Measurements from ENCODE around the gene NUCB1.
"Not testable (repeated sequence)": the region's sequence is repeated elsewhere in the genome, so short reads cannot be mapped to it uniquely, and the experiment has no call there.

Gene NUCB1

GRCh38 chr19:48906324-48906723, 6.2 kb downstream of the NUCB1 start:
- peaks cover 44 to 70% of the 10 kb centered on the region in 2 donors for H3K36me3 Mint-ChIP-seq
- no peaks in the 10 kb centered on the region for H3K27me3 Mint-ChIP-seq
- H3K27ac Mint-ChIP-seq, result no peak overlapping the region
- no peak overlapping the region for H3K4me3 Mint-ChIP-seq
- no peaks in the 10 kb centered on the region for H3K9me3 Mint-ChIP-seq
- ATAC-seq (replicated peaks), result no peak
- no peak for DNase-seq
- peaks cover 11 to 19% of the 10 kb centered on the region in 2 donors for H3K4me1 Mint-ChIP-seq

- Mint-ChIP-seq H3K36me3 (peaks cover 48 to 73% of the 10 kb centered on the region in 2 donors), H3K4me1 (peaks cover 5 to 8% of the 10 kb centered on the region in 2 donors), H3K27ac (peak overlapping the region; percentile 77), H3K27me3 (no peaks in the 10 kb centered on the region), H3K9me3 (peaks cover 0 to under 1% of the 10 kb centered on the region in 2 donors), H3K4me3 (no peak overlapping the region)
- no peak for DNase-seq
- ATAC-seq (replicated peaks), result no peak
Measured at GRCh38 chr19:48907671-48908070, 7.6 kb downstream of the NUCB1 start.

GRCh38 chr19:48909424-48910077, 9.4 kb downstream of the NUCB1 start:
- H3K4me3 Mint-ChIP-seq, H3K4me1 Mint-ChIP-seq, H3K9me3 Mint-ChIP-seq, H3K27me3 Mint-ChIP-seq: not testable (repeated sequence)
- Mint-ChIP-seq H3K27ac (peak overlapping the region; percentile 56), H3K36me3 (peaks cover 56 to 80% of the 10 kb centered on the region in 2 donors)
- DNase-seq (peak; percentile 20), ATAC-seq (replicated peaks) (peak; percentile 67 to 82)

- ATAC-seq (replicated peaks), result no peak
- Mint-ChIP-seq H3K4me1 (peaks cover 5 to 6% of the 10 kb centered on the region in 2 donors), H3K27ac (no peak overlapping the region), H3K4me3 (no peak overlapping the region), H3K9me3 (peaks cover 0 to 3% of the 10 kb centered on the region in 2 donors), H3K27me3 (no peaks in the 10 kb centered on the region), H3K36me3 (peaks cover 48 to 71% of the 10 kb centered on the region in 2 donors)
- DNase-seq, result no peak
Measured at GRCh38 chr19:48910803-48911202, 10.7 kb downstream of the NUCB1 start.

- H3K27ac Mint-ChIP-seq, result no peak overlapping the region
- DNase-seq, result no peak
- no peaks in the 10 kb centered on the region for H3K27me3 Mint-ChIP-seq
- peaks cover 7 to 13% of the 10 kb centered on the region in 2 donors for H3K4me1 Mint-ChIP-seq
- no peak overlapping the region for H3K4me3 Mint-ChIP-seq
- peaks cover 46 to 66% of the 10 kb centered on the region in 2 donors for H3K36me3 Mint-ChIP-seq
- peaks cover 0 to 3% of the 10 kb centered on the region in 2 donors for H3K9me3 Mint-ChIP-seq
- peak; percentile 56 to 64 for ATAC-seq (replicated peaks)
Measured at GRCh38 chr19:48913114-48913889, 13.2 kb downstream of the NUCB1 start.

DNA sequence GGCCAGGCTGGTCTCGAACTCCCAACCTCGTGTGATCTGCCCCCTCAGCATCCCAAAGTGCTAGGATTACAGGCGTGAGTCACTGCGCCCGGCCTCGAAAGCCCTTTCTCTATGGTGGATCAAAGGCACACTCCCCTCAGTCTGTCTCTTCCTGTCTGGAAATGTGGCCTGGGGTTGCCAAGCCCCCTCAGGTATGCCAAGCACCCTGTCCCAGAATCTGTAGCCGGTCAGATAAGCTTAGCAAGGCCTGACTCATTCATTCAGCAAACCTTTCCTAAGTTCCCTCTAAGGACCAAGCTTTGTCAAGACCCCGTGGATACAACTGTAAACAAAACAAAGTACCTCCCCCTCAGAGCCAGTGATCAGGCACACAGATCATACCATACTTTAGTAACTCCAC, 14.1 kb downstream of the NUCB1 start:
- ATAC-seq (replicated peaks) (no peak), DNase-seq (no peak)
- peaks cover 0 to 3% of the 10 kb centered on the region in 2 donors for H3K9me3 Mint-ChIP-seq
- peaks cover 48 to 66% of the 10 kb centered on the region in 2 donors for H3K36me3 Mint-ChIP-seq
- no peak overlapping the region for H3K4me3 Mint-ChIP-seq
- H3K27me3 Mint-ChIP-seq, result no peaks in the 10 kb centered on the region
- peaks cover 6 to 13% of the 10 kb centered on the region in 2 donors for H3K4me1 Mint-ChIP-seq
- H3K27ac Mint-ChIP-seq, result no peak overlapping the region

GRCh38 chr19:48915757-48916156, 15.6 kb downstream of the NUCB1 start:
- Mint-ChIP-seq H3K4me3 (no peak overlapping the region), H3K9me3 (peaks cover 0 to 3% of the 10 kb centered on the region in 2 donors), H3K36me3 (peaks cover 42 to 57% of the 10 kb centered on the region in 2 donors), H3K27me3 (no peaks in the 10 kb centered on the region), H3K27ac (no peak overlapping the region), H3K4me1 (peaks cover 4 to 7% of the 10 kb centered on the region in 2 donors)
- ATAC-seq (replicated peaks) (no peak), DNase-seq (no peak)

DNA sequence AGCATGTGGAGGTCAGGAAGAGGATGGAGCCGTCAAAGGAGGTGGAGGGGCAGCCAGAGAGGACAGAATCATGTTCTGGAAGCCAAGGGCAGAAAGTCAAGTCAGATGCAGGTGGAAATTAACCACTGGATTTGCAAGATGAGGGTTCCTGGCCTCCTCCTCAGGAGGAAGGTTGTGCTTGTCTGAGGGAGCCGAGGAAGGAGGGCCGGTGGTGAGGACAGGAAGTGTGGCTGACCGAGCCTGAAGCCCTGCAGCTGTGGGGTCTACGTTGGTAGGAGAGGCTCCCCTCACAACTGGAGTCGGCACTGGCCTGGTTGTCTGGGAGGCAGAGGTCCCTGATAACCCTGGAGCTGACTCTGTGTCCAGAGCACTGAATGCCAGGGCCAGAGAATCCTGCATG, 18.0 kb downstream of the NUCB1 start:
- no peak overlapping the region for H3K4me3 Mint-ChIP-seq
- H3K36me3 Mint-ChIP-seq, result peaks cover 38 to 53% of the 10 kb centered on the region in 2 donors
- ATAC-seq (replicated peaks), result no peak
- no peaks in the 10 kb centered on the region for H3K27me3 Mint-ChIP-seq
- peaks cover 7 to 8% of the 10 kb centered on the region in 2 donors for H3K4me1 Mint-ChIP-seq
- H3K9me3 Mint-ChIP-seq, result no peaks in the 10 kb centered on the region
- DNase-seq, result no peak
- peak overlapping the region; percentile 68 for H3K27ac Mint-ChIP-seq

- ATAC-seq (replicated peaks) (peak in 1 of 2 donors; percentile 34), DNase-seq (no peak)
- Mint-ChIP-seq H3K27ac (peak overlapping the region; percentile 38), H3K27me3 (no peaks in the 10 kb centered on the region), H3K9me3 (no peaks in the 10 kb centered on the region), H3K4me3 (no peak overlapping the region), H3K36me3 (peaks cover 39 to 53% of the 10 kb centered on the region in 2 donors), H3K4me1 (peaks cover 7 to 9% of the 10 kb centered on the region in 2 donors)
Measured at GRCh38 chr19:48918801-48919247, 18.7 kb downstream of the NUCB1 start.

GRCh38 chr19:48919271-48919670, 19.2 kb downstream of the NUCB1 start:
- not testable (repeated sequence) for DNase-seq; H3K27ac Mint-ChIP-seq; H3K4me1 Mint-ChIP-seq; ATAC-seq (replicated peaks); H3K9me3 Mint-ChIP-seq; H3K27me3 Mint-ChIP-seq; H3K4me3 Mint-ChIP-seq
- H3K36me3 Mint-ChIP-seq, result peaks cover 36 to 49% of the 10 kb centered on the region in 2 donors

DNA sequence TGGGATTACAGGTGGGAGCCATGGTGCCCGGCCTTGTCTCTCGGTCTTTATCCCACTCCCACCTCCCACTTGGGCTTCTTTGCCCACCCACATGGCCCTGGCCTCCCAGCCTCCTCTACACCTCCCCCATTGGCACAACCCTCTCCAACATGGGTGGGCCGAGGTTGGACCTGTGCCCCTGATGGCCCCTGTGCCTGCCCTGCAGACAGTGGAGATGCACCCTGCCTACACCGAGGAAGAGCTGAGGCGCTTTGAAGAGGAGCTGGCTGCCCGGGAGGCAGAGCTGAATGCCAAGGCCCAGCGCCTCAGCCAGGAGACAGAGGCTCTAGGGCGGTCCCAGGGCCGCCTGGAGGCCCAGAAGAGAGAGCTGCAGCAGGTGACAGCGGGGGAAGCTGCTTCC, 20.8 kb downstream of the NUCB1 start:
- no peak for DNase-seq
- H3K36me3 Mint-ChIP-seq, result peaks cover 29 to 42% of the 10 kb centered on the region in 2 donors
- H3K9me3 Mint-ChIP-seq, result no peaks in the 10 kb centered on the region
- no peak for ATAC-seq (replicated peaks)
- H3K27ac Mint-ChIP-seq, result no peak overlapping the region
- H3K4me1 Mint-ChIP-seq, result peaks cover 7 to 9% of the 10 kb centered on the region in 2 donors
- no peaks in the 10 kb centered on the region for H3K27me3 Mint-ChIP-seq
- no peak overlapping the region for H3K4me3 Mint-ChIP-seq

DNA sequence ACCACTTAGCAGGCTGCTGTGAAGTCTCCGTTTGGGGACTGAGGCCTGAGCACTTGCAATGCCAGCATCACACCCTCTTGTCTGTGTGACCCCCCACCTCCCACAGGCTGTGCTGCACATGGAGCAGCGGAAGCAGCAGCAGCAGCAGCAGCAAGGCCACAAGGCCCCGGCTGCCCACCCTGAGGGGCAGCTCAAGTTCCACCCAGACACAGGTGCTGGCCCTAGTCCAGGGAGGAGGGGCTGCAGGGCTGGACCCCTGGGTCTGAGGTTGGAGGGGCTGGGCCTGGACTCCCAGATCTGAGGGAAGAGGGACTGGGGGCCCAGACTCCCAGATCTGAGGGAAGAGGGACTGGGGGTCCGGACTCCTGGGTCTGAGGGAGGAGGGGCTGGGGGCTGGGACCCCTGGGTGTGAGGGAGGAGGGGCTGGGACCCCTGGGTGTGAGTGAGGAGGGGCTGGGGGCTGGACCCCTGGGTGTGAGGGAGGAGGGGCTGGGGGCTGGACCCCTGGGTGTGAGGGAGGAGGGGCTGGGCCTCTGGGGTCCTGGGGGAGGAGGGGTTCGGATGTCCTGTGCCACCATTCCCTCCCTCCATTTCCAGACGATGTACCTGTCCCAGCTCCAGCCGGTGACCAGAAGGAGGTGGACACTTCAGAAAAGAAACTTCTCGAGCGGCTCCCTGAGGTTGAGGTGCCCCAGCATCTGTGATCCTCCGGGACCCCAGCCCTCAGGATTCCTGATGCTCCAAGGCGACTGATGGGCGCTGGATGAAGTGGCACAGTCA, 21.8 kb downstream of the NUCB1 start:
- Mint-ChIP-seq H3K9me3 (no peaks in the 10 kb centered on the region), H3K4me1 (peaks cover 7 to 9% of the 10 kb centered on the region in 2 donors), H3K4me3 (no peak overlapping the region), H3K36me3 (peaks cover 26 to 39% of the 10 kb centered on the region in 2 donors), H3K27me3 (no peaks in the 10 kb centered on the region), H3K27ac (no peak overlapping the region)
- ATAC-seq (replicated peaks), result no peak
- no peak for DNase-seq

GRCh38 chr19:48922548-48923490, 22.7 kb downstream of the NUCB1 start:
- DNase-seq, result no peak
- no peaks in the 10 kb centered on the region for H3K27me3 Mint-ChIP-seq

More at GRCh38 chr19:48922548-48923490, 22.7 kb downstream of the NUCB1 start:
- Mint-ChIP-seq H3K4me3 (no peak overlapping the region), H3K9me3 (no peaks in the 10 kb centered on the region), H3K4me1 (peaks cover 4 to 8% of the 10 kb centered on the region in 2 donors), H3K36me3 (peaks cover 25 to 36% of the 10 kb centered on the region in 2 donors), H3K27ac (peak overlapping the region; percentile 7)
- ATAC-seq (replicated peaks), result no peak
